HEK293 (cell line): ENCODE data around the gene WDR91.
A peak's percentile ranks its signal among the peaks of the same experiment; 100 is the strongest.

Source experiments
- CTCF ChIA-PET: fragments of 350-600 bp; formaldehyde crosslinking; extraction: SDS; loops from one replicate; lab custom pipeline; 2021; ENCODE audit warnings: antibody characterized with exemption; lab: Yijun Ruan, JAX
- POLR2A ChIA-PET: fragments of 300-600 bp; formaldehyde crosslinking; extraction: SDS; loops from one replicate; lab custom pipeline; 2020; ENCODE audit warnings: antibody characterized with exemption, inconsistent platforms; lab: Yijun Ruan, JAX
- H3K27ac ChIP-seq: fragments of 200-500 bp; sonication (Bioruptor generic); 2 replicates; pipeline ENCODE4 v1.5.1; 2014; ENCODE audit warnings: low read depth, low read length, control low read depth, inconsistent platforms; ENCODE audit errors: extremely low read depth
- H3K36me3 ChIP-seq, 2 experiments: fragments of 200-500 bp in 1 of 2; sonication (Bioruptor generic) in 1 of 2; 1 replicate in 1 of 2; 2 replicates in 1 of 2; pipeline ENCODE4 v1.5.1; 2014 to 2017; ENCODE audit warnings: inconsistent platforms in 2 of 2, low read length in 2 of 2; ENCODE audit not compliant: control insufficient read depth in 2 of 2, insufficient read depth in 1 of 2
- H3K4me1 ChIP-seq: fragments of 200-500 bp; sonication (Bioruptor generic); 2 replicates; pipeline ENCODE4 v1.5.1; 2014; ENCODE audit warnings: mild to moderate bottlenecking, low read length, inconsistent platforms; ENCODE audit not compliant: control insufficient read depth, insufficient read depth
- H3K4me3 ChIP-seq: 2 replicates; pipeline ENCODE4 v1.5.1; 2011; ENCODE audit warnings: low read depth, mild to moderate bottlenecking, control low read depth, low read length, moderate library complexity
- H3K9me3 ChIP-seq: fragments of 200-500 bp; sonication (Bioruptor generic); 2 replicates; pipeline ENCODE4 v1.5.1; 2014; ENCODE audit warnings: low read depth, low read length, inconsistent platforms; ENCODE audit not compliant: control insufficient read depth, insufficient read depth
- ELK4 ChIP-seq: IDR thresholded peaks from 2 replicates; pipeline ENCODE4 v1.6.1; 2011; ENCODE audit warnings: mild to moderate bottlenecking, low read depth, low read length, borderline replicate concordance
- GFI1B ChIP-seq: fragments of 450-650 bp; formaldehyde crosslinking; IDR thresholded peaks from 2 replicates; pipeline ENCODE4 v1.5.1; 2016; ENCODE audit warnings: missing biosample characterization, missing genetic modification characterization
- PRDM4 ChIP-seq: fragments of 450-650 bp; formaldehyde crosslinking; IDR thresholded peaks from 2 replicates; pipeline ENCODE4 v1.5.1; 2017; ENCODE audit warnings: missing biosample characterization, missing genetic modification characterization
- SP7 ChIP-seq: fragments of 450-650 bp; formaldehyde crosslinking; IDR thresholded peaks from 2 replicates; pipeline ENCODE4 v1.5.1; 2016; ENCODE audit warnings: missing biosample characterization, missing genetic modification characterization
- ZBTB8A ChIP-seq: fragments of 450-650 bp; formaldehyde crosslinking; IDR thresholded peaks from 2 replicates; pipeline ENCODE4 v1.5.1; 2016; ENCODE audit warnings: missing biosample characterization, missing genetic modification characterization
- ZNF138 ChIP-seq: fragments of 450-650 bp; formaldehyde crosslinking; IDR thresholded peaks from 2 replicates; pipeline ENCODE4 v1.5.1; 2016; ENCODE audit warnings: missing biosample characterization, missing genetic modification characterization, borderline replicate concordance
- ZNF148 ChIP-seq: fragments of 450-650 bp; formaldehyde crosslinking; IDR thresholded peaks from 2 replicates; pipeline ENCODE4 v1.5.0; 2017; ENCODE audit warnings: missing biosample characterization, missing genetic modification characterization, borderline replicate concordance
- ZNF16 ChIP-seq: fragments of 450-650 bp; formaldehyde crosslinking; IDR thresholded peaks from 2 replicates; pipeline ENCODE4 v1.5.1; 2016; ENCODE audit warnings: low read depth, missing biosample characterization, missing genetic modification characterization
- ZNF2 ChIP-seq: fragments of 450-650 bp; formaldehyde crosslinking; IDR thresholded peaks from 2 replicates; pipeline ENCODE4 v1.5.1; 2016; ENCODE audit warnings: missing biosample characterization, missing genetic modification characterization
- ZNF202 ChIP-seq: fragments of 450-650 bp; formaldehyde crosslinking; IDR thresholded peaks from 2 replicates; pipeline ENCODE4 v1.5.1; 2016; ENCODE audit warnings: missing biosample characterization, missing genetic modification characterization, borderline replicate concordance
- ZNF211 ChIP-seq: fragments of 450-650 bp; formaldehyde crosslinking; IDR thresholded peaks from 2 replicates; pipeline ENCODE4 v1.5.1; 2016; ENCODE audit warnings: low read depth, missing biosample characterization, missing genetic modification characterization
- ZNF214 ChIP-seq: fragments of 450-650 bp; formaldehyde crosslinking; IDR thresholded peaks from 2 replicates; pipeline ENCODE4 v1.5.1; 2017; ENCODE audit warnings: missing biosample characterization, mild to moderate bottlenecking, missing genetic modification characterization, borderline replicate concordance
- ZNF37A ChIP-seq: fragments of 450-650 bp; IDR thresholded peaks from 2 replicates; pipeline ENCODE4 v1.5.1; 2018; ENCODE audit warnings: missing biosample characterization, missing genetic modification characterization
- ZNF501 ChIP-seq: fragments of 450-650 bp; formaldehyde crosslinking; IDR thresholded peaks from 2 replicates; pipeline ENCODE4 v1.5.1; 2016; ENCODE audit warnings: missing biosample characterization, missing genetic modification characterization
- ZNF530 ChIP-seq: fragments of 450-650 bp; formaldehyde crosslinking; IDR thresholded peaks from 2 replicates; pipeline ENCODE4 v1.5.1; 2016; ENCODE audit warnings: low read depth, missing biosample characterization, missing genetic modification characterization
- ZNF555 ChIP-seq: fragments of 450-650 bp; formaldehyde crosslinking; conservative IDR thresholded peaks from 2 replicates; pipeline ENCODE4 v1.5.1; 2017; ENCODE audit warnings: missing biosample characterization, mild to moderate bottlenecking, missing genetic modification characterization, inconsistent platforms
- ZNF580 ChIP-seq: fragments of 450-650 bp; formaldehyde crosslinking; IDR thresholded peaks from 2 replicates; pipeline ENCODE4 v1.5.1; 2016; ENCODE audit warnings: missing biosample characterization, missing genetic modification characterization
- ZNF596 ChIP-seq: fragments of 450-650 bp; IDR thresholded peaks from 2 replicates; pipeline ENCODE4 v1.5.0; 2018; ENCODE audit warnings: missing biosample characterization, mild to moderate bottlenecking, missing genetic modification characterization, moderate library complexity
- ZNF701 ChIP-seq: fragments of 450-650 bp; formaldehyde crosslinking; IDR thresholded peaks from 2 replicates; pipeline ENCODE4 v1.5.1; 2016; ENCODE audit warnings: missing biosample characterization, missing genetic modification characterization
- ZNF777 ChIP-seq: fragments of 450-650 bp; formaldehyde crosslinking; IDR thresholded peaks from 2 replicates; pipeline ENCODE4 v1.5.1; 2017; ENCODE audit warnings: missing biosample characterization, missing genetic modification characterization, borderline replicate concordance

The WDR91 gene

GRCh38 chr7:135204341-135204749, 7.0 kb downstream of the WDR91 start:
- H3K4me3 ChIP-seq: no peak overlapping the region
- no peak overlapping the region for H3K27ac ChIP-seq
- TF ChIP-seq ZNF148 (tag by site-specific recombination) (no peak), ZNF777 (tag by site-specific recombination) (no peak), SP7 (tag by site-specific recombination) (no peak), GFI1B (tag by site-specific recombination) (no peak), ZNF555 (tag by site-specific recombination) (no peak), ZNF596 (tag by site-specific recombination) (no peak), PRDM4 (tag by site-specific recombination) (no peak), ZNF37A (no peak), ZNF580 (tag by site-specific recombination) (no peak), ZNF16 (tag by site-specific recombination) (no peak), ZNF701 (tag by site-specific recombination) (no peak), ZNF2 (no peak), ELK4 (no peak), ZNF501 (tag by site-specific recombination) (no peak), ZNF211 (no peak), ZNF530 (tag by site-specific recombination) (no peak), ZNF214 (no peak), ZNF202 (no peak)
- TF ChIP-seq, all 188 proteins: peak for 0
- peaks cover 11% of the 10 kb centered on the region for H3K4me1 ChIP-seq
- ChIA-PET POLR2A (no interaction called here), CTCF (no interaction called here)
- H3K9me3 ChIP-seq: no peaks in the 10 kb centered on the region
- H3K36me3 ChIP-seq: peaks cover 0 to 53% of the 10 kb centered on the region in 2 experiments; a peak in 2 of 3 replicates

- TF ChIP-seq ZBTB8A (tag by site-specific recombination) (0 out of 2 replicates have a peak, but pooled peaks have one; percentile 7), ZNF138 (no peak), ZNF501 (tag by site-specific recombination) (0 out of 2 replicates have a peak, but pooled peaks have one; percentile 9)
- no peaks in the 10 kb centered on the region for H3K9me3 ChIP-seq
- CTCF ChIA-PET: no interaction called here
- H3K4me3 ChIP-seq: no peak overlapping the region
- POLR2A ChIA-PET: interaction anchor here (1.1 kb wide), 1 partner anchor 10 kb away, joined by 3 read pairs; the partner anchor contains the start of gene WDR91
- H3K4me1 ChIP-seq: peaks cover 5% of the 10 kb centered on the region
- no peak overlapping the region for H3K27ac ChIP-seq
- peaks cover 0 to 71% of the 10 kb centered on the region in 2 experiments; a peak in 2 of 3 replicates for H3K36me3 ChIP-seq
These were observed 10.0 kb downstream of the WDR91 start for GRCh38 chr7:135201350-135201749.
